Measurements from ENCODE around the gene FBN2.

The FBN2 gene

DNA sequence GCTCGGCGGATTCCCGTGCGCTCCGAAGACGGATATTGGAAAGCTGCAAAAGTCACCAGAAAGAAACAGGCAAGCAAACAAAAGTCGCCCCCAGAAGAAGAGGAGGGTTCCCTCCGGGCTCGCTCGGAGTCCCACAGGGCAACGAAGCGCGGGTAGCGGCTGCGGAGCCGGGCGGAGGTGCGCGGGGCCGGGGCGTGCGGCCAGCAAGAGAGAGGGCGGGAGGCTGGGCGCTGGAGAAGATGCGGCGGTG, at the start of gene FBN2:
Gene FBN2 (minus strand): TSS at position 246 of the 250 bp plus-strand sequence. CDS start 642 bp downstream, outside the sequence.
- no peak for DNase-seq

DNA sequence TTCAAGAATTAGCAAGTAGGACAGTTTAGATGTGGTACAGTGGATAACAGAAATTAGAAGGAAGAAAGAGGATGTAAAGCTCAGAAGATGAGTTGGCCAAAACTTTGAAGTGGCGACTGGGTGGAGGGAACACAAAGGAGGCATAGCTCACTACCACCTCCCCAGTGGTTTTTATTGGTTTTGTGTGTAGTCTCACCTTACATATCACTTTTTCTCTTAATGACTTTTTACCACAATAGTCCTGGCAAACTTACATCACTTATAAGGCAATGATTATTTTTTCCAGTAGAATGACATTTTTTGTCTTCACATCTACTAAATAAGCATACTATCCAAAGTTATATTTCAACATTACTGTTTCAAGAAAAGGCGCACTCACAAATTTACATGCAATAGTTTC, 49.2 kb upstream of the FBN2 start:
- no peak for DNase-seq

DNA sequence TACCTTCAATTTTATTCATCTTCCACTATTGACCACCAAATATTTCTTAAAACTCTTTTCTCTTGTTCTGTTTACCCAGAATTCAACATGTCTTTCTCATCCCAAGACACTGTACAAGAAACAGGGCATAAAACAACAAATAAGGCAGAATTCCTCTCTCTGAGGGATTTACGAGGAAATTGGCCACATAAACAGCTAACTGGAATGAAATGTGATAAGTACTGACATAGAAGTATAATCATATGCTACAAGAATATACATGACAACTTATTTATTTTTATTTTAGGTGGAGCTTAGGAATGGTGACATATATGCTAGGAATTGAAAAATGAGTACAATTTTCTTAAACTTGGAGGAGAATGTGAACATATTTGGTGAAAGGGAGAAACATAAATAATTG, 48.8 kb upstream of the FBN2 start:
- no peak for DNase-seq

DNA sequence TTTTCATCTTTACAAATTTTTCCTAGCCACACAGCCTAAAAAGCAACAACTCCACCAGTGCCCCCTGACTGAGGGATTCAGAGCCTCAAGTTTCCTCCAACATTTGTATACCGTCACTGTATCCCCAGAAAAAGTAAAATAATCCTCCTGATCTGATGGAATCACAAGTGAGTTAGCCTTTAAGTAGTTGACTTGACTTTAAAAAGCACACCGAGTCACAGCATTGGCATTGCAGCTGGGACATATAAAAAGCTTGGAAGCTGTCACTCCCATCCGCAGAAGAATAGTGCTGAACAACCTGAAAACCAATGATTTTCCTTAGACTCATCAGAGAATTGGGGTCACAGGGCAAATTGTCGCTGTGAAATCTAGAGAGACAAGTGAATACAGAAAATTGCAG, 41.6 kb upstream of the FBN2 start:
- DNase-seq: no peak

DNA sequence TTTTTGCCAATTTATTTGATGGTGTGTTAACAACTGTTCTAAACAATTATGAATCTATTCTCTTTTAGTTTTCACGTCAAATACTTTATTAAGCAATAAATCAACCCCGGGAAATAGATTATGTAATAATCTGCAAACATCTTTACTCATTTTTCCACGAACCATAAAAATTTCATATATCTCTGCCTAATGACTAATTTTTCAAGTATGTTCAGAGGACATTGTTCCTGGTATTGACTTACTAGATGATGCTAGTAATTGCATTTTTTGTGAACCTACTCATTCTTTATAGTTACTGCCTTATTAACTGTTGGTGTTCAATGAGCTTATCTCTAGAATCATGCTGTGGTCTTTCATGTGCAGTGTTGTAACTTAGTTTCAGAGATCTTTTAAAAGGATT, 41.0 kb upstream of the FBN2 start:
- no peak for DNase-seq

DNA sequence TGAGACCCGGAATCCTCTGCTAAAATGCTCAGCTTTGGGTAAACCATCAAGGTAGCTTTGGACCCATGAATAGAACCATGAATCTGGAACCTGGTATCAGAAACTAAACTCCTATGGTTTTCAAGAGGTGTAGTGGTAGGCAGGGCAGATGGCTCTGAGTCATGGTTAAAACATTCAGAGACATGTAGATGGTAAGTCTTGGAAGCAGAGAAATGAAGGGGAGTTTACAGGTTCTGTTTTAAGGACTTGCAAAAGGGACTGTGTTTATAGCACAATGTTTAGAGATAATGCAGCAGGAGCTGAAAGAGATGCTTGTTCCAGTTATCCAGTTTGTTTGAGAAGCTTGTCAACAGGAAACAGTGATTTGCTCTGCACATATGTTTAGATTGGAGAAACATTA, 36.0 kb upstream of the FBN2 start:
- no peak for DNase-seq

DNA sequence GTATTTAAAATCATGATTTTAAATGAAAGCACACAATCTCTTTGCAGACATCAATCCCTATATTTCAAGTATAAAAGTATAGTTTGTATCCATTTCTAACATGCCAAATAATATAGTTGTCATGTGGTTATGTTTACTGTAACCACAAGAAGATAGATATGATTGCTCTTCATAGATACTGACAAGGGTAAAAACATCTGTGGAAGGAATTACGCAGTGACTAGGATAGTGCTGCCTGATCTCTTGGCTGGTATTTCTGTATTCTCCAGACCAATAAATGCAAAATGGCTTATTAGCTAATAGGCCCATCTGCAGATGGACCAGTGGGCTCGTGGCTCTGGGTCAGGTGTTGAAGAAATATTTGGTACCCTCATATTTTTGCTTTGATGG, 34.9 kb upstream of the FBN2 start:
- no peak for DNase-seq

DNA sequence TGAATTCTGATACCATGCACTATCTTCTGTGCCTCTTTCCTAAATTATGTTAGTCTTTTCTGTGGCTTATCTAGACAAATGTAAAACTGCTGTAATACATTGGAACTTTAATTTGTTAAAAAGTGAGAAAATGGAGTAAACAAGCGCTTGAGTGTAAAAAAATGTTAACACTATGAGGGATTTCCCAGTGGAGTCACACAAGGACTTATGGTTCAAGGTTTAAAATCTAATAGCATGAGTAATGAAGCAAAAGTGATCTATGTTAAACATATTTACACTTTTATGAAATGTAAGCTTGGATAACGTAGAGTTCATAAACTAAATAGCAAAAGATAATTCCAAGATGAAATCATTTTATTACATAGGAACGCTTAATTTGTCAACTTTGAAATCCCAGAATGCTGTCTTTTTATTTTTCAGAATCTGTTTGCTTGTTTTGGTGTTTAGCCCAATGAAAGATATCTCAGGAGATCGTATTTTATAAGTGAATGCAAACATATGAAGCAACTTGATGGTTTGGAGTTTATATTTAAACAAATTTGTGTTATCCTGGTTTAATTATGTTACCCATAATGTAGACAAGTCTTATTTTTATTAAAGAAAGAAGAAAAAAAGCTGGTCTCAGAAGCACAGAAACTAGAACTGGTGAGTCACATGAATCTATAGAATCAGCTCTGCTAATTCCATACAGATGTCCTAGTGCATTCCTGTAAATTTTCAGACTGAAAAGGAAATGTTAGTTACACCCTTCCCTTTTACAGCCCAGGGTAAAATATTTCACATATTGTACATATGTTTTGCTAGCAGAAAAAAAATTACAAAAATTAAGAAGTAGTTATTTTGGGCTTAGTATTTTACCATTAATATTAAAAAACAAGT, 34.2 kb upstream of the FBN2 start:
- DNase-seq: no peak

DNA sequence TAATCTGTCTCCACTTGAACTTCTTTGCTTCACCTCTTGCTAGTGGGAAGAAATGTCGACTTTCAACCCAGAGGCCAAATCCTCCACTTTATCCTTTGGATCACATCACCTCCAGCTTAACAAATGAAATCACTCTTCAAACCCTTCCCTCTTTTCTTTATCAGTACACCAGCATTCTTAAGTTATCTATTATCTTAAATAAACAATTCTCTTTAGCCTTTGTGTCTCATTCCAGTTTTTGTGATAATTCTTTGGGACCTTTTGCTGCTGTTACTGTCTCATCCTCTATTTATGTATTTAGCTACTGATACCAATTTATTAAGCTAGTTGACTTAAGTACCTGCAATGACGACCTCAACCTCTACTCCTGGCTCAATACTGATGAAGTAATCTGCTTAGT, 28.1 kb upstream of the FBN2 start:
- no peak for DNase-seq

DNA sequence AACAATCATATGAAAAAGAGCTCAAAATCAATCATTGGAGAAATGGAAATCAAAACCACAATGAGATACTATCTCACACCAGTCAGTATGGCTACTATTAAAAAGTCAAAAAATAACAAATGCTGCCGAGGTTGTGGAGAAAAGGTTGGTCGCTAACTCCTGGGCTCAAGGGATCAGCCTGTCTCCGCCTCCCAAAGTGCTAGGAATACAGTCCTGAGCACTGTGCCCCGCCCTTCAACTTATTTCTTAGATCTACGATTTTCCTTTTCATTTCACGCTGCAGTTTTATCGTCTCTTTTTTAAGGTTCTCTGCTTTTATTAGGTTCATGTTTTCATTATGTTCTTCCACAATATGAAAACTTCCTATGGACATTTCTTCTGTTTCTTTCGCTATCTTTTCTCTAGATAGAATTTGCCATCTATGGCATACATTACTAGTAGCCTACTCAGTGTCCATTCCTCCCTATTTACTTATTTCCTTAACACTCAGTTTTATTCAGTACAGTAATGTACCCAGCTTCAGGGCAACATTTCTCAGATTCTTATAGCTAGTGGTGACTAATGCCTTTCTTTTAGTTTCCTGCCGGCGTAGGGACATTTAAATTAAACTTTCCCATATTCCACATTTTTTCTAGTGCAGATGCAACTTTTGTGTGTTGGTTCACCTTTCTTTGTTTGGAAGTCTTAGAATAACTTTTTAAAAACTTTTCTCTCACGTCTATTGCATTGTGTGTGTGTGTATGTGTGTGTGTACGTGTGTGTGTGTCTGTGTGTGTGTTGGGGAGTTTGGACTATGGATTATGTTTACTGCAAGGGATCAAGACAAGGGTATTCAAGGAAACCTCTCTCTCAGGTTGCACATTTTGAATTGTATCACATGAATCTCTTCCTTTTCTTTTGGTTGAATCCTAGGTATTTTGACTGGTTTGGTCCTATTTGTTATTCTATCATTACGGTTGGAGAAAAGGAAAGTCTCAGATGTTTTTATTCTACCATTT, 21.6 kb upstream of the FBN2 start:
- no peak for DNase-seq

DNA sequence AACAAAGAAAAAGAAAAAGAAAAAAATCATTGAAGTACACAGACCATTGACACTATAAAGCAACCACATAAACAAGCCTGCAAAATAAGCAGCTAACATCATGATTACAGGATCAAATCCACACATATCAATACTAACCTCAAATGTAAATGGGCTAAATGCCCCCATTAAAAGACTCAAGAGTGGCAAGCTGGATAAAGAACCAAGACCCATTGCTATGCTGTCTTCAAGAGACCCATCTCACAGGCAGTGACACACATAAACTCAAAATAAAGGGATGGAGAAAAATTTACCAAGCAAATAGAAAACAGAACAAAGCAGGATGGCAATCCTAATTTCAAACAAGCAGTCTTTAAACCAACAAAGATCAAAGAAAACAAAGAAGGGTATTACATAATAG, 15.7 kb upstream of the FBN2 start:
- no peak for DNase-seq

DNA sequence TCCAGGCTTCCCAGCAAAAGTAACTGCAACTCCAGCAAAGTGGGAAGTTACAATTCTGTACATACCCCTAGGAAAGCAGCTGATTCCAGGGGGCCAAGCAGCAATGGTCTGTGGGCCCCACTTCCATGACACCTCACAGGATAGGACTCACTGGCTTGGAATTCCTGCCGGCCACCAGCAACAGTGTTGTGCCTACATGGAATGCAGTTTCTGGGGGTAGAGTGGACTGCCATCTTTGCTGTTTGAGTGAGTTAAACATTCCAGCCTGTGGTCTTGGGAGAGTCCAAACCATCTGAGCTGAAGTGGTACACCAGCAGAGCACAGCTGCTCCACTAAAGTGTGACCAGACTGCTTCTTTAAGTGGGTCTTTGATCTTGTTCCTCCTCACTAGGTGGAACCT, 13.4 kb upstream of the FBN2 start:
- DNase-seq: no peak

DNA sequence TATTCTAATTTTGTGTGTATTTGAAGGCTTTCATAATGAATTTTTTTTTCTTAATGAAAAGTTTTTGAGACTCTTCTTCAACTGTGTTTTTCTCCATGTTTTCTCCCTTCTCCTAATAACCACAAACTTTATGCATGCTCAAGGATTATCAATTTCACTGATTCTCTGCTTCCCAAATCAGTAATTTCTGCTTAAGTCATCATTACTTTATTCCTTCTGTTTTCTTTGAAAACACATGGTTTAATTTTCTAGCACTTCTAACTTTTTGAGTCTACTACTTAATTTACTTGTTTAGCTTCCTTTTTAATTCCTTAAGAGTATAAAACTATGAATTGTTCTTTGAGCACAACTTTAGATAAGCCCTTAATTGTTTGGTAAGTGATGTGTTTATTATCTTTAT, 11.5 kb upstream of the FBN2 start:
- DNase-seq: no peak

DNA sequence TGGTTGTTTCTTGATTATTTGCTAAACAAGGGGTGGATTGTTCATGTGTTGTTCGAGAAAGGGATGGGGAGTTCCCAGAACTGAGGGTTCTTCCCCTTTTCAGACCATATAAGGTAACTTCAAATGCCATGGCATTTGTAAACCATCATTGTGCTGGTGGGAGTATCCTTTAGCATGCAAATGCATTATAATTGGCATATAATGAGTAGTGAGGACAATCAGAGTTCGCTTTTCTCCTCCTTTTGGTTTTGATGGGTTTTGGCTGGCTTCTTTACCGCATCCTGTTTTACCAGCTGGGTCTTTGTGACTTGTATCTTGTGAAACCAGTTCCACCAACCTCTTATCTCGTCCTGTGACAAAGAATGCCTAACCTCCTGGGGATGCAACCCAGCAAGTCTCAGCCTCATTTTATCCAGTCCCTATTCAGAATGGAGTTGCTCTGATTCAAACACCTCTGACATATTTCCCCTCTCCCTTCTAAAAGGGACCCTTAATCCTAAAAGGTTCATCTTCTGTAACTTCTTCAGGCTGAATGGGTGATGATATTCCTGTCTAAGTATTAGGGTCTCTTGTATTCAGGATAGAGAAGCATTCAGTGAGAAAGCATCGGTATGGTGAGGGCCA, 8.7 kb upstream of the FBN2 start:
- no peak for DNase-seq

DNA sequence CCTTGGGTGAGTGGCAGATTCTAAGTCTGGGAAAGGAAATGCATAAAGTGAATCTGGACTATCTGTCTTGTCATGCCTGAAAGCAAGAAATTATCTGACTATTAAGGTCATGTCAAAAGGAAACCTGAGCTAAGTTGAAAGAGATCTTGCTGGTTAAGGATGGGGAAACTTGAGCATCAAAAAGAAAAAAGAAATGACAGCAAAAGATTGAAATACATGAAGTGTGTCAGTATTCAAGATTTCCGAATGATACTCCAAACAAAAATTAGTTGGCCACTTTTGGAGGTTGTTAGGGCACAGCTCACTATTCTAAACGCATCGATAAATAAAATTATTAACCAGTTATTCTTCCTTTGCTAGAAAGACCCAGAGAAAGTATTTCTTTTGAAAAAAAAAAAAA, 3.3 kb upstream of the FBN2 start:
- DNase-seq: no peak

DNA sequence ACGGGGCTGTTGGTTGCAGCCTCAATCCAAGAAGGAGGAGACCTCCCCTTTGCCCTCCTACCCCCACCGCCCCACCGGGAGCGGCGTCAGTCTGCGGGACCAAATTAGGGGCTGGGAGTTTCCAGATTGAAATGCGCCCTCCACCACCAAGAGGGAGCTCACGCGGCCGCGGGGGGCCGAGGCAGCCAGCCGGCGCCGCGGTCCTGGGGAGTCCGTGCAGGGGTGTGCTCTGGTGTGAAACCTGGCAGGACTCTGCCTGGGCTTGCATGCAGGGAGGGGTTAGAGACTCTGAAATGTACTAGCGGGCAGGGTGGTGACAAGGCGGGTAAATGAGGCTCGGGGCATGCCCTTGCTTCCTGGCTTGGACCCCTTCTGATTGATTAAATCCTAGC, 989 bp upstream of the FBN2 start:
- no peak for DNase-seq

DNA sequence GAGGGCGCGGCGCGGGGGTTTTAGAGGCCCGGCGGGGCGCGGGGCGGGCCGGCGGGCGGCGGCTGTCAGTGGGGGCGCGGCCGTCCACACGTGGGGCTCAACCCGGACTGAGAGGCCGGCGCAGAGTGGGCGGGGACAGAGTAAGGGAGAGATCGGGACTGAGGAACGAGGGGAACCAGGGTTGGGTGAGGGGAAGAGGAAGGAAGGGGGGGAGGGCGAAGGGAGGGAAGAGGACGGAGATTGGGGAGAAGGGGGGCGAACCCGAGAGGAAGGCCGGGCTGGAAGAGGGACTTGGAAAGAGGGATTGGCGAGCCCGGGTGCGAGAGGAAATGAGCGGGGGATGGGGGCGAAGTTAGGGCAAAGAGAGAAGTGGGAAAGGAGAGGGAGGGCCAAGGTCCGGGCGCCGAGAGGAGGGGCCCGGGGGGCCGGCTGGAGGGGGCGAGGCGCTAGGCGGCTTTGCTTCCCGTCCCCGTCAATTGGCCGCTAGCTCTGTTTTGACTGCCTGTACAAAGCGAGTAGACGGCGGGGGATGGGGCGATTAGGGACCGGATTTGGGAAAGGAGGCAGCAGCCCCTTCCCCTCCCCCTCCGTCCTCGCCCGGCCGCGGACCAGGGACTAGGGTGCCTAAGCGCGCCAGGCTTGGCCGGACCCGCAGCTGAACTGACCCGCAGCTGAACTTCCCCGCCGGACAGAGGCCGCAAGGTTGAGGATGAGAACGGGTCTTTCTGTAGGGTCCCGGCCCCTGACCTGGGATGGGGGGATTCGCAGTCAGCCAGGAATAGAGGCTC, 399 bp upstream of the FBN2 start:
- no peak for DNase-seq

DNA sequence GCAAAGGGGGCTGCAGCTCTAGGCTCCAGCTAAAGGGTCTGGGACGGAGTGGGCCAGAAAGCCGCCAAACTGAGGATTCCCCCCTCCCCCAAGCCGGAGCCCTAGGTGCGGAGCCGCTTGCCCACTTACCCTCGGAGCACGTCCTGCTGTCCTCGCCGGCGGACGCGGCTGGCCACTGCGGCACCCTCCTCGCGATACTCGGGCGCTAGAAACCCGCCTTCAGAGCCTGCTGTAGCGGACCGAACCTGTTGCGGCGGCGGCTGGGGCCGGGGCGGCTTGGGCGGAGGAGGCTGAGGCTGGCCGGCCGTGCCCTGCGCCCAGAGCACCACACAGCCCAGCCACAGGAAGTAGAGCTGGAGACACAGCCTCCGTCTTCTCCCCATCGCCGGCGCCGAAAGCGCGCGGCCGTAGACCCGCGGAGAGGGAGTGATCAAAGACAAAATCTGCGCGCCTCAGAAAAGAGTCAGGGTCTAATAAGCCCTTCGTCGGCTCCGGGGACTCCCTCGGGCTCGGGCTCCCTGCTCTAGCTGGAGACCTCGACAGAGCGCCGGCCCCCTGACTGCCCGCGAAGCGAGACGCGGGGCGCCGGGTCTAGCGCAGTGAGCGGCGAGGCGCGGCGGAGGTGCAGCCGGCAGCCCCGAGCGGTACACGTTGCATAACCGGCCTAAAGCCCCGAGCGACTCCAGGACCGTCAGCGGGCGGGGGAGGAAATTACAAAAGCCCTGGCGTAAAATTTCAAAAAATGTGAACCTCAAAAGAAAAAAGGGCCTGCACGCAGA, 635 bp downstream of the FBN2 start:
- DNase-seq: no peak

DNA sequence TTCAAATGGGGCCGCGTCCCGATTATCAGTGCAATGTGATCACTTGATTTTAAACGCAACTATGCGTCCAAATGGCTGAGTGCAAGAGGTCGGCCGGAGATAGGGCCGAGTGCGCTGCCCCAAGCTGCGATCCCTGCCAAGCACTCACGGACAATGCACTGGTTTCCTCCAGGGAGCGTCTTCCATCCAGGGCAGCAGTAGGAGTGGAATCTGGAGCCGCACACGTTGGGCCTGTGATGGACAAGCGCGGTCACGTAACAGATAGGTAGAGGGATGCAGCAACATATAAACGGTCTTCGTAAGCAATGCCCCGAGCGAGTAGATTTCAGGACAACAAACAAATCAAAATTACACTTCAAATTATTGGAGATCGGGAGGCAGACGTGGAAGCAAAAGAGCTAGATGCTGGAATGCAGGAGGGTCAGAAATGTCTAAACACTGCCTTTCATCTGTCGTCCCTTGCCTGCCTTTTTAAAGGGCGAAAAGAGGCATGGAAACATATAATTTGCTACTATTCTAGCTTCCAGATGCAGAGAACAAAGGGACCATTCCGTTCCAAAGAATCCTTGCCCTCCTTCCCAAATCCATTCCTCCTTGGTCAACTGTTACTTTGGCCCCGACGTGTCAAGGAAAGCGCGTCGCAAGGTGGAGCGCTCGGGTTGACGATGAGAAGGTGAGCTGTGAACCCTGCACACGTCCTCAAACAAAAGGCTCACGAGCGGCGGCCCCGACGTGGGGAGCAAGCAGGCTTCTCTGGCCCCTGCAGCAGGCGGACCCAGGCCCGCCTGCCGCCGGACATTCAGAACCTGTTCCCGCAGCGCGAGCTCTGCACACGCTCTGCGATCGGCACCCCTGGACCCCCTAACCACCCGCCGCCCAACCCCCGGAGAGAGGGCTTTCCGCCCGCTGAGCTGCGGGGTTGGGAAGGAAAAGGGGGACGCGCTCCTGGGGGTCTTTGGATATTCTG, 1.5 kb downstream of the FBN2 start:
- DNase-seq: no peak

DNA sequence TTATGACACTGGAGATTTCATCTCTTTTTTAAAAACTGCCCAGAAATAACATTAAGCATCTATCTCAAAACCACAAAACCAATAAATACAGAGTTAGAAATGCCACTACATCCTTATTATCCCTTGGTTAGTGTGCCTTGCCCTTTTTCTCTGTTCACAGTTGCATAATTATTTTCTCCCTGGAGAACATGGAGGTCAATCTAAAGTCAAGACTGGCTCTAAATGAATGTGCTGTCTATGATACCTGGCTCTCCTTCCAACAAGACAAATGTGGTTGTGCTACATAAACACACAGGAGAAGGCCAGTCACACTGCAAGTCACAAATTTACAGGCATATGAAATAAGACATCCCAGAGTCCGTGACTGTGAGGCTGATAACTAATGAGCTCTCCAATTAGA, 2.8 kb downstream of the FBN2 start:
- no peak for DNase-seq

DNA sequence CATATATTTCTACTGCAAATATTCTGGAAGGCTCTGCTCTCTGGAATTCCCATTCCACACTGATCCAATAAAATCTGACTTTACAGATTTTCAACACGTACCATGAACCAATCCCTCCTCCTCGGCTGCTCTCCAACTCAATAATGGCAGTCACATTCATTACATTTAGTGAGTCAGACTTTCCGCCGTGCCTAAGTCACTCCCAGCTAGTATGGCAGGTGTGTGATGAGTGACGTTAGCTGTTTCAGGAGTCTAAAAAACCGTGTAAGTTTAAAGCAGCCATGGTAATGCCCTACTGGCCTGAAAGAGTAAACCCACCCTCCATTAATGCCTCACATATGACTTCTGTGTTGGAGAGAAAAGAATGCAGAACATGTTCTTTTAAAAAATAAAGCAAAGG, 3.3 kb downstream of the FBN2 start:
- no peak for DNase-seq
